ENCODE results near the gene REC8.

DNA sequence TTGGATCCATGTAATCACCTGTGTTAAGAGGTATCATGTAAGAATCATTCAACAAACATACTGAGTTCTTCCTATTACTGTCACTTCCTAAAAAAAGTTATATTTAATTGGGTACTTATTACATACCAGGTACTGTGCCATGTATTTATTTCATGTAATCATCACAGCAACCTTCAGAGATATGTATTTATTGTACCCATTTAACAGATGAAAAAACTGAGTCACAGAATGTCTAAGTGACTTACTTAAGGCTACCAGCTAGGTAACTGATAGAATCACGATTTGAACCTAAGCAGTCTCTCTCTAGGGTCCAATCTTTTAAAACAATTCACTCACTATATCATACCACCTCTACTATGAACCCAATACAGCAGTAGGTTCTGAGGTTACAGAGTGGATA, 27.4 kb upstream of the REC8 start:
- no peak for TF ChIP-seq EZH2phosphoT487 (IDR thresholded peaks at IDR 0.05)
- TF ChIP-seq, protein P1, sequence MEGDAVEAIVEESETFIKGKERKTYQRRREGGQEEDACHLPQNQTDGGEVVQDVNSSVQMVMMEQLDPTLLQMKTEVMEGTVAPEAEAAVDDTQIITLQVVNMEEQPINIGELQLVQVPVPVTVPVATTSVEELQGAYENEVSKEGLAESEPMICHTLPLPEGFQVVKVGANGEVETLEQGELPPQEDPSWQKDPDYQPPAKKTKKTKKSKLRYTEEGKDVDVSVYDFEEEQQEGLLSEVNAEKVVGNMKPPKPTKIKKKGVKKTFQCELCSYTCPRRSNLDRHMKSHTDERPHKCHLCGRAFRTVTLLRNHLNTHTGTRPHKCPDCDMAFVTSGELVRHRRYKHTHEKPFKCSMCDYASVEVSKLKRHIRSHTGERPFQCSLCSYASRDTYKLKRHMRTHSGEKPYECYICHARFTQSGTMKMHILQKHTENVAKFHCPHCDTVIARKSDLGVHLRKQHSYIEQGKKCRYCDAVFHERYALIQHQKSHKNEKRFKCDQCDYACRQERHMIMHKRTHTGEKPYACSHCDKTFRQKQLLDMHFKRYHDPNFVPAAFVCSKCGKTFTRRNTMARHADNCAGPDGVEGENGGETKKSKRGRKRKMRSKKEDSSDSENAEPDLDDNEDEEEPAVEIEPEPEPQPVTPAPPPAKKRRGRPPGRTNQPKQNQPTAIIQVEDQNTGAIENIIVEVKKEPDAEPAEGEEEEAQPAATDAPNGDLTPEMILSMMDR (IDR thresholded peaks at IDR 0.05): no peak

Data from neural progenitor cell (in vitro differentiated cells).